K562 (cell line): Measurements from ENCODE around the gene NEUROD2. TPM values are rescaled to one million over a fixed set of nuclear protein-coding genes. Genes with fewer than 3 reads are reported as not detected.

Experiments used
- ATAC-seq: fragments of 200-7000 bp; cut with Tn5 transposase; 3 replicates; pipeline ENCODE4 v1.9.1; 2020; ENCODE audit warnings: moderate library complexity
- BruUV-seq: library from RNA; stranded (reverse); fragments of 400-500 nt; replicated peaks from 2 replicates; lab custom pipeline; 2021; lab: Mats Ljungman, UMichigan
- CTCF ChIA-PET: fragments of 300-600 bp; formaldehyde crosslinking; extraction: SDS; loops from one replicate; lab custom pipeline; 2021; ENCODE audit warnings: low intra/inter-chr PET ratio; lab: Yijun Ruan, JAX
- POLR2A ChIA-PET: fragments of 300-600, 350-650 bp; sonication (Branson Sonifier 250); formaldehyde crosslinking; extraction: SDS; loops from one replicate; lab custom pipeline; 2021; ENCODE audit warnings: antibody characterized with exemption, inconsistent platforms; lab: Yijun Ruan, JAX
- DNase-seq, 4 experiments: peaks; one replicate each; pipeline versions ENCODE4 v3.0.0 to v3.0.0-alpha.2; 2011 to 2018; ENCODE audit warnings: low spot score in 3 of 4, mixed read lengths in 3 of 4; ENCODE audit errors: extremely low read depth in 1 of 4
- FAIRE-seq: peaks from 2 replicates; lab custom pipeline; 2011; peaks lifted over from hg19 to GRCh38; lab: Jason Lieb, UNC
- H2AFZ ChIP-seq: 2 replicates; pipeline ENCODE4 v1.6.0; 2011; ENCODE audit warnings: low read depth, low read length, control low read depth, inconsistent platforms
- H3K27ac ChIP-seq: fragments of 200-600 bp; 3 replicates; pipeline ENCODE4 v1.8.0; 2011; ENCODE audit warnings: low read depth, mild to moderate bottlenecking, control low read depth, inconsistent platforms, low read length, moderate library complexity, mixed read lengths; ENCODE audit errors: extremely low read depth
- H3K27me3 ChIP-seq, 2 experiments: fragments of 300-600 bp in 1 of 2; 2 replicates in 1 of 2; 3 replicates in 1 of 2; pipeline versions ENCODE4 v1.6.0 to v1.8.0; 2011; ENCODE audit warnings: inconsistent platforms in 2 of 2, low read length in 2 of 2, mild to moderate bottlenecking in 1 of 2, mixed read lengths in 1 of 2, moderate library complexity in 1 of 2; ENCODE audit not compliant: control insufficient read depth in 2 of 2, insufficient read depth in 2 of 2
- H3K36me3 ChIP-seq: fragments of 300-600 bp; 3 replicates; pipeline ENCODE4 v1.8.0; 2011; ENCODE audit warnings: mild to moderate bottlenecking, low read length, inconsistent platforms; ENCODE audit not compliant: control insufficient read depth, insufficient read depth
- H3K4me1 ChIP-seq, 2 experiments: fragments of 200-600 bp in 1 of 2; replicated peaks in 1 of 2; 2 replicates in 1 of 2; 3 replicates in 1 of 2; pipeline versions ENCODE4 v1.5.1 to v1.8.0; 2011; ENCODE audit warnings: inconsistent platforms in 2 of 2, low read length in 2 of 2, mild to moderate bottlenecking in 1 of 2, mixed read lengths in 1 of 2, moderate library complexity in 1 of 2; ENCODE audit not compliant: control insufficient read depth in 2 of 2, insufficient read depth in 2 of 2
- H3K4me2 ChIP-seq: 2 replicates; pipeline ENCODE4 v1.6.1; 2011; ENCODE audit warnings: low read length, control low read depth, inconsistent platforms, mixed read lengths; ENCODE audit not compliant: insufficient read depth
- H3K4me3 ChIP-seq: fragments of 200-600 bp; sonication (generic), shearing (Covaris generic); 2 replicates; pipeline ENCODE4 v1.5.1; 2016; ENCODE audit warnings: control low read depth, inconsistent platforms
- H3K79me2 ChIP-seq: fragments of 200-600 bp; 3 replicates; pipeline ENCODE4 v1.8.0; 2011; ENCODE audit warnings: low read length, inconsistent platforms; ENCODE audit not compliant: control insufficient read depth, insufficient read depth
- H3K9ac ChIP-seq, 2 experiments: 2 replicates each; pipeline versions ENCODE4 v1.6.0 to v1.6.1; 2011; ENCODE audit warnings: low read depth in 2 of 2, low read length in 2 of 2, control low read depth in 1 of 2, inconsistent platforms in 1 of 2, mild to moderate bottlenecking in 1 of 2, mixed read lengths in 1 of 2; ENCODE audit not compliant: insufficient read depth in 1 of 2
- H3K9me1 ChIP-seq: one replicate; pipeline ENCODE4 v1.6.0; 2011; ENCODE audit warnings: inconsistent platforms, mild to moderate bottlenecking, low read length, moderate library complexity; ENCODE audit not compliant: control insufficient read depth, insufficient read depth
- H3K9me3 ChIP-seq: replicated peaks from 2 replicates; pipeline ENCODE4 v1.5.1; 2011; ENCODE audit warnings: low read depth, low read length, inconsistent platforms; ENCODE audit not compliant: control insufficient read depth, insufficient read depth
- H4K20me1 ChIP-seq: replicated peaks from 2 replicates; pipeline ENCODE4 v1.6.1; 2011; ENCODE audit warnings: low read length, inconsistent platforms, mixed read lengths; ENCODE audit not compliant: control insufficient read depth, insufficient read depth
- BCL6 ChIP-seq: fragments of 250-450 bp; sonication (Bioruptor Pico); IDR thresholded peaks from 2 replicates; pipeline ENCODE4 v1.4.0; 2020
- DPF2 ChIP-seq: fragments of 450-650 bp; IDR thresholded peaks from 2 replicates; pipeline ENCODE4 v1.6.1; 2016
- ESRRA ChIP-seq: fragments of 450-650 bp; IDR thresholded peaks from 2 replicates; pipeline ENCODE4 v1.6.1; 2014; ENCODE audit warnings: low read depth, mild to moderate bottlenecking, moderate library complexity, borderline replicate concordance
- MAFF ChIP-seq: IDR thresholded peaks from 2 replicates; pipeline ENCODE4 v1.6.1; 2012; ENCODE audit warnings: low read length, improper control_type of control experiment
- NR2C1 ChIP-seq, 2 experiments: fragments of 450-650 bp; IDR thresholded peaks; 2 replicates each; pipeline ENCODE4 v1.6.1; 2017; ENCODE audit warnings: mild to moderate bottlenecking in 2 of 2, antibody characterized with exemption in 1 of 2, inconsistent platforms in 1 of 2, missing compliant biosample characterization in 1 of 2, missing genetic modification characterization in 1 of 2
- NR2C2 ChIP-seq, 2 experiments: fragments of 200-800 bp in 1 of 2; sonication (Bioruptor generic) in 1 of 2; sonication (generic) in 1 of 2; formaldehyde crosslinking in 1 of 2; IDR thresholded peaks; 2 replicates each; pipeline versions ENCODE4 v1.6.1 to v1.8.0; 2016 to 2022; ENCODE audit warnings: mild to moderate bottlenecking in 1 of 2, missing compliant biosample characterization in 1 of 2, missing genetic modification characterization in 1 of 2, missing genetic modification reagents in 1 of 2
- SPI1 ChIP-seq: IDR thresholded peaks from 2 replicates; pipeline ENCODE4 v1.6.1; 2011; ENCODE audit warnings: low read depth, low read length, control low read depth, borderline replicate concordance
- ZNF217 ChIP-seq: sonication (generic); formaldehyde crosslinking; IDR thresholded peaks from 2 replicates; pipeline ENCODE4 v1.8.0; 2022; ENCODE audit warnings: mild to moderate bottlenecking, missing genetic modification reagents
- ZNF263 ChIP-seq: sonication (generic); formaldehyde crosslinking; IDR thresholded peaks from 2 replicates; pipeline ENCODE4 v1.8.0; 2022; ENCODE audit warnings: mild to moderate bottlenecking, missing genetic modification reagents, borderline replicate concordance
- ZNF589 ChIP-seq: fragments of 200-800 bp; sonication (Bioruptor generic); IDR thresholded peaks from 2 replicates; pipeline ENCODE4 v1.6.1; 2016; ENCODE audit warnings: low read depth, missing genetic modification characterization, missing compliant biosample characterization
- WGBS: fragments of 100-300 bp; shearing (Covaris generic); methylation state at CpG from one replicate; pipeline ENCODE4 v1.1.6; 2016; ENCODE audit warnings: low coverage, mixed read lengths; ENCODE audit not compliant: insufficient coverage; ENCODE audit errors: missing lambda C conversion rate; 5-methylcytosine and 5-hydroxymethylcytosine counted together
- in situ Hi-C: fragments of 300-500 bp; cut with MboI; formaldehyde crosslinking; loops from 4 replicates; pipeline ENCODE4 v1.15.0; 2018; ENCODE audit warnings: inconsistent platforms, mixed read lengths
- intact Hi-C: fragments of 100-400 bp; cut with micrococcal nuclease; formaldehyde crosslinking; loops from 2 replicates; pipeline ENCODE4 v1.14.2; 2022
- polyA plus RNA-seq, 8 experiments: library from polyadenylated mRNA; depleted of rRNA in 4 of 8; stranded (reverse) in 5 of 8; unstranded in 3 of 8; fragments of >200 nt; fragmentation: Nextera tagmentation in 2 of 8; fragmentation: Illumina TruSeq in 1 of 8; extraction: Ambion mirVana in 2 of 8; extraction: Trizol in 1 of 8; gene quantifications; 2 replicates each; pipeline versions ENCODE4 v1.2.1 to v1.2.3, GENCODE V29; 2011 to 2014; ENCODE audit warnings: inconsistent platforms in 1 of 8, missing spikeins in 1 of 8
- total RNA-seq, 7 experiments: library from RNA; depleted of rRNA in 6 of 7; stranded (reverse); fragments of >200 nt in 6 of 7; fragmentation: Illumina TruSeq in 2 of 7; extraction: Trizol in 2 of 7; gene quantifications; 2 replicates each; pipeline versions ENCODE4 v1.2.1 to v1.2.3, GENCODE V29; 2011 to 2021; ENCODE audit warnings: low replicate concordance in 1 of 7
- TF ChIP-seq, protein P1 (sequence below): sonication (generic); IDR thresholded peaks from 2 replicates; pipeline ENCODE4 v1.6.1; 2016

NEUROD2 gene
- total and polyA plus RNA-seq, 9 of the 15 experiments (the other 6 are each of a cell fraction or from before 2014, with no cell fraction given), result not detected

DNA sequence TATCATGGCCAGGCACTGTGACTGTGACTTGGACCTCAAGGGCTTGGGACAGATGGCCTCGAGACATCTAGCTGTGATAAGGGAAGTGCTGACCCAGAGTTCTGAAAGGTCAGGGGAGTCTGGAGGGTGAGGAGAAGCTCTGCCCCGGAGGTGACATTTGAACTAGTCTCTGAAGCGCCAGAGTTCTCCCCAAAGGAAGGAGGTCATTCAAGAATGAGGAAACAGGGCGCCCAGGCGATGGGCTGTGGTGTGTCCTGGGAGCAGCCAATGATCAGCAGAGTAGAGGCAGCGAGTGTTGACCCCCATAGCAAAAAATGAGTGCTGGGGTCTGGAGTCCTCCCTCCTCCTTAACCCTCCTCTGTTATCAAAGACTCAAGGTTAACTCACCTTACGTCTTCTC is 34.2 kb upstream of the NEUROD2 start:
- WGBS, result 16% methylated on average over 6 of the region's 7 CpGs
- intact Hi-C loops, result no loop called here
- peaks cover 26% of the 10 kb centered on the region for H4K20me1 ChIP-seq
- no peak for TF ChIP-seq DPF2
- TF ChIP-seq MAFF, result peak; percentile 10; the same call in 1 of the 2 replicates
- peak; percentile 70 for TF ChIP-seq ESRRA
- peak; percentile 75 for TF ChIP-seq ZNF263 (CRISPR knock-in tag)
- TF ChIP-seq, protein P1, sequence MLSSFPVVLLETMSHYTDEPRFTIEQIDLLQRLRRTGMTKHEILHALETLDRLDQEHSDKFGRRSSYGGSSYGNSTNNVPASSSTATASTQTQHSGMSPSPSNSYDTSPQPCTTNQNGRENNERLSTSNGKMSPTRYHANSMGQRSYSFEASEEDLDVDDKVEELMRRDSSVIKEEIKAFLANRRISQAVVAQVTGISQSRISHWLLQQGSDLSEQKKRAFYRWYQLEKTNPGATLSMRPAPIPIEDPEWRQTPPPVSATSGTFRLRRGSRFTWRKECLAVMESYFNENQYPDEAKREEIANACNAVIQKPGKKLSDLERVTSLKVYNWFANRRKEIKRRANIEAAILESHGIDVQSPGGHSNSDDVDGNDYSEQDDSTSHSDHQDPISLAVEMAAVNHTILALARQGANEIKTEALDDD, result peak; percentile 39; the same call in 1 of the 2 replicates
- no peak for TF ChIP-seq BCL6
- peak; percentile 61; the same call in 1 of the 2 replicates for TF ChIP-seq SPI1
- TF ChIP-seq ZNF217 (CRISPR knock-in tag), result no peak
- TF ChIP-seq NR2C2 (CRISPR knock-in tag; IDR thresholded peaks at IDR 0.05), result no peak
- peak; percentile 76 for TF ChIP-seq NR2C2 (tag; IDR thresholded peaks at IDR 0.05)
- TF ChIP-seq ZNF589 (CRISPR knock-in tag), result no peak
- 0 out of 2 replicates have a peak, but pooled peaks have one; percentile 31 for TF ChIP-seq NR2C1 (IDR thresholded peaks at IDR 0.05)
- TF ChIP-seq NR2C1 (tag; IDR thresholded peaks at IDR 0.05), result peak; percentile 72; the same call in 1 of the 2 replicates

More for the DNA sequence above, 34.2 kb upstream of the NEUROD2 start:
- H3K9me1 ChIP-seq, result no peaks in the 10 kb centered on the region
- peaks cover 88% of the 10 kb centered on the region for H3K79me2 ChIP-seq
- H3K36me3 ChIP-seq, result peaks cover 11% of the 10 kb centered on the region; the same call in 2 of the 3 replicates
- ATAC-seq, result no peak
- in situ Hi-C loops, result no loop called here
- no peak overlapping the region for H3K4me3 ChIP-seq
- BruUV-seq, result no TSS peak
- H3K9me3 ChIP-seq, result no peaks in the 10 kb centered on the region
- H3K9ac ChIP-seq, result peak overlapping the region in 1 of 2 experiments; percentile 22; a peak in 1 of 4 replicates
- peak in 1 of 4 experiments; percentile 59 for DNase-seq
- H3K4me1 ChIP-seq, result peaks cover 60% of the 10 kb centered on the region in 2 experiments
- ChIA-PET CTCF (no interaction called here), POLR2A (interaction anchor here (0.7 to 1.4 kb wide), 2 partner anchors 12 to 24 kb away, joined by 3 to 4 read pairs; no protein-coding TSS in a partner anchor)
- H2AFZ ChIP-seq, result no peak overlapping the region
- peak; percentile 19 for FAIRE-seq
- no peaks in the 10 kb centered on the region for H3K27me3 ChIP-seq
- H3K27ac ChIP-seq, result no peak overlapping the region
- H3K4me2 ChIP-seq, result peak overlapping the region; percentile 28; the same call in 1 of the 2 replicates
